HG03460 (cell line): Measurements from ENCODE around the gene SNX24.

Source experiments
- ATAC-seq: cut with Tn5 transposase; IDR thresholded peaks from one replicate; pipeline ENCODE4 v1.9.1; 2021; ENCODE audit not compliant: unreplicated experiment

SNX24 gene

DNA sequence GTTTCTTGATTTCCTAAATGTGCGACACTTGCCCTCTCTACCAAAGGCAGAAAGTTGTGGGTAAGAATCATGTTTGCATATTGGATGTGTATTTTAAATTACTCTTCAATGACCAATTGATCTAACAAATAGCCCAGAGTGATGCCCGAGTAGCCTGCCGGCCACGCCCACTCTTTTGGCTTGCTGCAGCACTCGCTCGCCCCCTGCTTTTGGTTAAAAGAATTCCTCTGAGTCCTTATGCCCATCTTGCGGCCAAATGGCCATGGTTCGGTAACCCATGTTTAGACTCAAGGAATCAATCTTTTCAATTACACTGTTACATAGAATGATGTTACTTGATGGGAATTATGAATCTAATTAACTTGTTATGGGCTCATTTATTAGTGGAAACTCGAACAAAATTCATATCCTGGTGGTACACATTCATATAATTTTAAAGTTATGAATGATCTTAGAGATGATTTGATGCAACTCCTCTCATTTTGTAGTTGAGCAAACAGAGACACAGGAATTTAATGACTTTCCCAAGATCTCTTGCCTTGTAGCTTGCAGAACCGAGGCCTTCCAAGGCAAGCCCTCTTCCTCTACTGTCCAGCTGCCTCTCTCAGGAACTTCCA, 154.6 kb downstream of the SNX24 start:
- ATAC-seq: peak; percentile 93

DNA sequence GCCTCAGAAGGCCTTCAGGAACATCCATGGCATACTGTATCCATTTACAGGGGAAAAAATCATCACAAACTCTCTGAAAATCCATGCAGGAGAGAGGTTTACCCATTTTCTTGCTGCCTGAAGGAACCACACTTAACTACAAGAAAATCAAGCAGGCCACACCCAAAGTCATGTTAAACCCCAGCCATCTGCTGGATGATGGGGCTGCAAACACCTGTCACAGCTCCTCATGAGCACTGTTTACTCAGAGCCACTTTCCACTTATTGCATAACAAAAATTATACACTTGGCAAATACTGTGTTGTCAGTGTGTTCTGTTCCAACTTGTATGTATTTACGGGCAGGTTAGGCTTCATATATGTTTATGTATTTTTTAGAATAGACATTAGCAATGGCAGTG, 155.3 kb downstream of the SNX24 start:
- ATAC-seq: no peak

GRCh38 chr5:123001808-123002207, 156.4 kb downstream of the SNX24 start:
- ATAC-seq: no peak

DNA sequence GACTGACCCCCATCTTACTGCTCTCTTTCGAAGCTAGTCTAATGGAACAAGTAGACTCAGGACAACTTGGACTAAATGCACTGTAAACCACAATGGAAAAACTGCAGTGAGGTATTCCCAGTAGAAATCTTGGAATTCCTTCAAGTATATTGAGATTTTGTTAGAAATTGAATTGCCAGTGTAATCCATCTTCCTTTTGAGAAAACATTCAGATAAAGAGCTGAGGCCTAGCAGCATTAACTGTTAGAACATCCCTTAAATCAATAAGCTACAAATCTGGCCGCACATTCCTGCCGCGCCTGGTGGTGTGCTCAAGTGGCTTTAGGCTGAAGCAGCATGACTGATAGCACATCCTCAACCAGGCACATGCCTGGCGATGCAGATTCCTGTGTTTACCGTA, 161.8 kb downstream of the SNX24 start:
- no peak for ATAC-seq

DNA sequence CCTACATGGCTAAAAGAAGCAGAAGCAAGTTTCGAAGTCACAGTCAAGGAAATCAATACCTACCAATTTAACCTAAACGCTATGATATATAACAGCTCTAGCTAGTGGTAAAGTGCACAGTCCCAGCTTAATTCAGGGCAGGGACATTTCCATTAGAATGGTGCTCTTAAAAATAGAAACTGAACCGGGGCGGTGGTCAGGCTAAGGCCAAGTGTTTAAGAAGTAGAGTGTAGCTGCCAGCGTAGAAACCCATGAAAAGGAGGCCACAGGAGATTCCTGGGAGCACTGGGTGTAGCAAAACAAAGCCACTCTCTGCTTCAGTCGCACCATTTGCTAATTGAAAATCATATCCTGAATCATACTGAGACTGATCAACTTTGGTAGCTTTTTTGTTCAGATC, 162.3 kb downstream of the SNX24 start:
- ATAC-seq: no peak

GRCh38 chr5:123012321-123012720, 166.9 kb downstream of the SNX24 start:
- no peak for ATAC-seq

DNA sequence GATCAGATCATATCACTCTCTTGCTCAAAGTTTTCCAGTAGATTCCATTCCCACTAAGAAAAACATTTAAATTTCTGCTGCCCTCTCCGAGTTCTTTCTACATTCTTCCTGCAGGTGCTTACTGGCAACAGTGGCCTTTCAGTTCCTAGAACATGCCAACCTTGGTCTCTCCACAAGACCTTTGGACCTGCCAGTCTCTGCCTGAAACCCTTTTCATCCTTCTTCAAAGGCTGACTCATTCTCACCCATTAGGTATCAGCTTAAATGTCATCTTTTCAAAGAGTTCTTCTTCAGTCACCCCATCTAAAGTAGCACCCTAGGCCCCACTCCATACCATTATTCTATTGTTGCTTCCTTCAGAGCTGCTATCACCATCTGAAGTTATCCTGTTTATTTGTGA, 169.3 kb downstream of the SNX24 start:
- no peak for ATAC-seq

DNA sequence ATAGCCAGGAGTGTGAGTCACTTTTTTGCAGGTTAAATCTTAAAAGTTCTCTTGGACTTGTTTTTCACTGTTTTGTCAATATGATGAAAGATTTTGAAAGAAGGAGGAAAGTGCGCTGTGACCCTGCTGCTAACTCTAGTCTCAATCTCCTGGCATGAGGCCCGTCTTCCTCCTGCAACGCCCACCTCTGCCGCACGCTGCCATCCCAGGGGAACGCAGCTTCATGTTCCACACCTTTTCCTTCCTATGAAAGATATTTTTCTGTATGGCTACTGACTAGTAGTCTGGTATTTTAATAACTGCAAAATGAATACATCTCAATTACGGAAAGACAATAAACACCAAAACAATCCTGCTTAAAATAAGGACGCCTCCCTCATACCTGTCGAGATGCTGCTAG, 182.8 kb downstream of the SNX24 start:
- ATAC-seq: no peak

DNA sequence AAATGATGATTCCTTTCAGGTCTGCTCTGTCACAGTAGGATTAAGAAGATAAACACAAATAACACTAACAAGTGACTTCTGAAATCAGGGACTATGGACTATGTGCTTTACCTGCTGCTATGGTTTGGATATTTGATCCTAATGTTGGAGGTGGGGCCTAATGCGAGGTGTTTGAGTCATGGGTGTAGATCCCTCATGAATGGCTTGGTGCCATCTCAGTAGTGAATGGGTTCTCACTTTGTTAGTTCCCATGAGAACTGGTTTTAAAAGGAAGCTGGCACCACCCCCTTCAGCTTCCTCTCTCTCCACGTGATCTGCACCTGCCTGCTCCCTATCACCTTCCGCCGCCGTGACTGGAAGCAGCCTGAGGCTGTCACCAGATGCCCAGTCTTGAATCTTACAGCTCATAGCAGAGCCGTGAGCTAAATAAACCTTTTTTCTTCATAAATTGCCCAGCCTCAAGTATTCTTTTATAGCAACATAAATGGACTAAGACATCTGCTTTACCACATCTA, 187.8 kb downstream of the SNX24 start:
- no peak for ATAC-seq

GRCh38 chr5:123035360-123035917, 190.0 kb downstream of the SNX24 start:
- peak; percentile 26 for ATAC-seq

DNA sequence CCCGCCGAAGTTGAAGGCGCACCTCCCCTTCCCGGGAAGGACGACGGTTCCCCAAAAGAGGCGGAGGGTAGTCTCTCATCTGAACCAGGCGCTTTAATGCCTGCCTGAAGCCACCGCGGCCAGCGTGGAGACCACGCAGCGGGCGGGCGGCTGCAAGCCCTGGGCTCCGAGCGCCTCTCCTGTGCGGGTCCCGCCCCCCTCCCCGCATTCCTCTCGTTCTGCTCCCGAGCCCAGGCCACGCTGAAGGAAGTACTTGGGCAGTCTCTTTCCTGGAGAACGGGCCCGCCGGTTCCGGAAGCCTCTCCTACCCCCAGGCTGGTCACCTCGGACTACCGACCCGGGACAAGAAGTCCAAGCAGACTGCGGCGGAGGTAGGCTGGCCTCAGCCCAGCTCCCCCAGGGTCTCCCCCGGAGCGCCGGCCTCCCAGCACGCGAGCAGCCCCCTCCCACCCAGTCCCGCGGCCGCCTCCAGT, 190.5 kb downstream of the SNX24 start:
- peak; percentile 25 for ATAC-seq

- peak; percentile 46 for ATAC-seq
Measured at GRCh38 chr5:123036391-123037103, 191.1 kb downstream of the SNX24 start, which contains the start of gene PPIC. Gene PPIC, minus strand, starts transcription at chr5:123036725. Its CDS starts 100 bp downstream, at chr5:123036625.

DNA sequence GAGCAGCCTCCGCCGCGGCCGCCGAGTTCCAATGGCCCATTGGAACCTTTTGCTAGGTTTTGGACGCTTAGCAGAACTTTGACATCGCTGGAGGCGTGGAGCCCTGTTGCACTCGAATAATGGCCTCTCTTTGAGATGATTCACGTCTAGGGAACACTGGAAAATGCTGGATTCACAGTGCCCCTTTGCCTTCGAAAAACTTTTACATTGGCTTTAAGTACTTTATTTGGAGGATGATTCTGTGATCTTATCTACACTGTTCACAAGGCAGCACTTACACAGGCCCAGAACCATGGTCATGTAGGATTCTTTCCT, 191.6 kb downstream of the SNX24 start:
- no peak for ATAC-seq

GRCh38 chr5:123039673-123040072, 194.3 kb downstream of the SNX24 start:
- no peak for ATAC-seq

- no peak for ATAC-seq
Measured at GRCh38 chr5:123044926-123045617, 199.7 kb downstream of the SNX24 start.

- no peak for ATAC-seq
Measured at GRCh38 chr5:123046222-123046621, 200.8 kb downstream of the SNX24 start.

- no peak for ATAC-seq
Measured at GRCh38 chr5:123047706-123048105, 202.3 kb downstream of the SNX24 start.

DNA sequence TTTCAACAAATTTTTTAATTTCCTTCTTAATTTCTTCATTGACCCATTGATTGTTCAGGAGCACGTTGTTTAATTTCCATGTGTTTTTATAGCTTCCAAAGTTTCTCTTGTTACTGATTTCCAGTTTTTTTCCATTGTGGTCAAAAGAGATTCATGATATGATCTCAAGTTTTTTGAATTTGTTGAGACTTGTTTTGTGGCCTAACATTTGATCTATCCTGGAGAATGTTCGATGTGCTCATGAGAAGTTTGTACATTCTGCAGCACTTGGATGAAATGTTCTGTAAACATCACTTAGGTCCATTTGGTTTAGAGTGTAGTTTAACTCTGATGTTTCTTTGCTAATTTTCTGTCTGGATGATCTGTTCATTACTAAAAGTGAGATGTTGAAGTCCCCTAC, 205.8 kb downstream of the SNX24 start:
- ATAC-seq: no peak
